HG03066 (cell line): Measurements from ENCODE around the gene DNAAF1.
"Not testable (repeated sequence)": the region's sequence is repeated elsewhere in the genome, so short reads cannot be mapped to it uniquely, and the experiment has no call there.

ENCODE experiments used
- ATAC-seq: cut with Tn5 transposase; IDR thresholded peaks from one replicate; pipeline ENCODE4 v1.9.1; 2021; ENCODE audit warnings: low read depth; ENCODE audit not compliant: unreplicated experiment

DNAAF1 gene

DNA sequence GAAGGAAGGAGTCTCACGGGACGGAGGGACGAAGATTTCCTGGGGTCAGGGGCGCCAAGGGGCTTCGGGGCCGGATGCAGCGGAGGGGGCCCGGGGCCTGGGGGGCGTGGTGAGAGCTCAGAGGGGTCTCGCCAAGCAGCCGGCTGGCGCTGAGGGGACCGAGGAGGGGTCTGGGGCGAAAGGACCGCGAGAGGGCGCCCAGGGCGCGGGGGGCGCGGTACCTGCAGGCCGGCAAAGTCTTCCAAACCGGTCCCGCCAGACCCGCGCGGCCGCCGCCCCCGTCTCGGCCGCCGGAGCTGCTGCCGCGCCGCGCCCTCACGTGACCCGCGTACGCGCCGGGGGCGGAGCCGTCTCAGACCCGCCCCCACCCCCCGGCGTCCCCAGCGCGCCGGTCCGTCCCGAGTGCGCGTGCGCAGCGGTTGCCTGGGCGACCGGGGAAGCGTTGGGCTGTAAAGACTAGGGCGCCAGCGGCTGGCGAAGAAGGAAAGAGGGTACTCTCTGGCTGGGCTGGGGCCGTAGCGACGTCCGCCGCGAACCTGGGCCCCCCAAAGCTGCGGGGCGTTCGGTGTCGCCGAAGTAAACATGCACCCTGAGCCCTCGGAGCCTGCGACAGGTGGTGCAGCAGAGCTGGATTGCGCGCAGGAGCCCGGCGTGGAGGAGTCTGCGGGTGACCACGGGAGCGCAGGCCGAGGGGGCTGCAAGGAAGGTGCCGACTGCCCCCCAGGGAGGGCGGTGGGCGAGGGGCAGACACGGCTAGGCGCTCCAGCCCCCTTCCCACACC is at the start of gene DNAAF1, which contains the start of gene HSDL1:
Gene DNAAF1 (plus strand): TSS at position 450 of the 781 bp plus-strand sequence. CDS start 133 bp downstream, at position 583.
Gene HSDL1 (minus strand): TSS at position 319 of the 781 bp plus-strand sequence. CDS start 13,856 bp downstream, outside the sequence.
- peak; percentile 93 for ATAC-seq

GRCh38 chr16:84095466-84095865 is 49.6 kb upstream of the DNAAF1 start:
- ATAC-seq = no peak

- no peak for ATAC-seq
Measured at GRCh38 chr16:84096447-84097005, 48.6 kb upstream of the DNAAF1 start.

GRCh38 chr16:84098939-84099338 is 46.2 kb upstream of the DNAAF1 start:
- no peak for ATAC-seq

DNA sequence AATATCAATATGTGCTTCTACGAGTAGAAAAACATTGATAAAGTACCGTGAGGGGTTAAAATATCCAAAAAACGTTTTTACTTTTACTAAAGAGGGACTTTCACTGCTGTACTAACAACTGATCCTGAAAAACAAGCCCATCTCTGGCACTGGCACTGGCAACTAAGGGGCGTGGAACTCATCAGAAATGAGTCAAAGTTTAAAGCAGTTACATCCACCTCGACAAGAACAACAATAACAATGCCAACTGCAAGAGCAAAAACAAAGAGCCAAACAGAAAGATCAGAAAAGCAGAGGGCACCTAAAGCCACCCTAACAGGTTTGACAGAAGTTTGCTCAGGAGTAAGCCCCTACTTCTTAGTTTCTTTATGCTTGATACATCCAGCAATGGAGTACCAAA is 41.4 kb upstream of the DNAAF1 start:
- ATAC-seq = no peak

DNA sequence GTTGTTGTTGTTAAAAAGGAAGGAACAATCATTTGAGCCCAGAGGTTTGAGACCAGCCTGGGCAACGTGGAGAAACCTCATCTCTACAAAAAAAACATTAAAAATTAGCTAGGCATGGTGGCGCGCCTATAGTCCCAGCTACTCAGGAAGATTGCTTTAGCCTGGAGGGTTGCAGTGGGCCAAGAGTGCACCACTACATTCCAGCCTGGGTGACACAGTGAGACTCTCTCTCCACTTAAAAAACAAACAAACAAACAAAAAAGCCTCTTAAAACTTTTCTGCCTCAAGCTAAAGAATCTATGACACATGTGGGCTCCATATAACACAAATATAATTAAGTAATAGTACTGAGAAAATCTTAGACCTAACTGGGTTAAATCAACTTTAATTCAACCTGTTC is 40.9 kb upstream of the DNAAF1 start:
- ATAC-seq = no peak

GRCh38 chr16:84105301-84105815 is 39.8 kb upstream of the DNAAF1 start:
- no peak for ATAC-seq

- no peak for ATAC-seq
Measured at GRCh38 chr16:84105948-84106740, 39.0 kb upstream of the DNAAF1 start.

GRCh38 chr16:84107921-84108320 is 37.2 kb upstream of the DNAAF1 start:
- ATAC-seq = no peak

- no peak for ATAC-seq
Measured at GRCh38 chr16:84109598-84110335, 35.3 kb upstream of the DNAAF1 start.

GRCh38 chr16:84110527-84110926 is 34.6 kb upstream of the DNAAF1 start:
- no peak for ATAC-seq

- ATAC-seq = peak; percentile 42
Measured at GRCh38 chr16:84111525-84111924, 33.6 kb upstream of the DNAAF1 start.

- ATAC-seq = not testable (repeated sequence)
Measured at GRCh38 chr16:84111949-84112348, 33.2 kb upstream of the DNAAF1 start.

DNA sequence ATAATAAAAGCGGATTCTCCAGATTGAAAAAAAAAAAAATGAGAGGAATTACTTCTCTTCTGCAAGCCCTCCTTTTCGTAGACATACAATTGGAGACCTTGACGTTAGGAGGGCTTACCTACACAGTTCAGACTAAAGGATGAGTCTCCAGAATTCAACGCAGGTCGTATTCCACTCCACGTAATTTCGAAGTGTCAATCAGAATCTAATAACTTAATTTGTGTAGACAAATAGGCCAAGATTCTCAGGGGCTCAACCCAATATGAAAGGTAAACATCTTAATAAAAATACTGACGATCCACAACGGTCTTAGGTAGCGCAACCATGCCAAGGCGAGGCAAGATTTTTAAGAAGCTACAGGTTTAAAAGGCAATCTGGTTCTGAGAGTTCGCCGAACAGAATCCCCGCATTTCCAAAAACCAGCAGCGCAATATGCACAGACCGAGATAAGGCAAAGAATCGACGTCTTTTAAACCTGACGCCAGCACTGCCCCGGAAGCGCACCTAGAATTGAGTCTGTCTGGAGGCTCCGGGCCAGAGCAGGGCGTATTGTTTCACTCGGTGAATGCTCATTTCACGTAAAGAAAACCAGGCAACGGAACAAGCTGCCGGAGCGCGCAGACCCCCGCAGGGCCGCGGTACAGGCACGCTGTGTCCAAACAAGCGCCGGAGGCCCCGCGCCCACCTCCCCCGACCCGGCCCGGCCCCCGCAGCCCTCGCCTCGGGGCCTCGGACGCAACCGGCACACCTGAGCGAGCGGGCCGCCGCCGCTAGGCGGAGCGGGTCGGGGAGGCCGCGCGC is 29.0 kb upstream of the DNAAF1 start:
- peak; percentile 32 for ATAC-seq

DNA sequence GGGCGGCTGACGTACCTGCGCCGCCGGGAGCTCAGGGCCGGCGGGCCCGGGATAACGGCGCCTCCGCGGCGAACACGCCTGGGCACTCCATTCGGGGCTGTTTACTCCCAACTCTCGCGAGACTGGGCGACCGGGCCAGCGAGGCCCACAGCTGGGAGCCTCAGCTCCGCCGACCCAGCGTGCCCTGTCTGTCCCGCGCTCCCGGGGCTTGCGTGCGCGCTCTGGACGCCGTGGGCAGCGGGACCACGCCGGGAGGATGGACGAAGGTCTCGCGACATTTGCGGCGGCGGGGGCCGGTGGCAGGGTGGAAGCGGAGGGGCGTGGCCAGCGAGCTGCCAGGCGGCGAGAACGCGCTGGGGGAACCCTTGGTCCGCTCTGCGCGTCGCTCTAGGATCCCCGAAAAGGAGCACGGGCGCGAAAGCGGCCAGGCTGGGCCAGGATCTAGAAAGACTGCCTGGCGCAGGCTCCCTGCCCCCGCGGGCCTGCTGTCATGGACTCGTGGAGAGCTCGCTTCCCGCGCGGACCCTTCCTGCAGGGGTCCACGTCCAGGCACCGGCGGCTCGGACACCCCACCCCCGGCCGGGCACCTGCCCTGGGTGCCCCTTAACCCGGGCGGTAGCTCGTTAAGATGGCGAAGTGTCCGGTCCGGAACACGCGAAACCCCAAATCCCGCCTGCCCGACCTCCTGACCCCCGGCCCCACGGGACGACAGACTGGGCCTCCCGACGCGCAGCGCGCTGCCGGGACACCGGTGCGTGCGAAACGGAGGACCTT is 28.2 kb upstream of the DNAAF1 start, which contains the start of gene MBTPS1:
Gene MBTPS1 (minus strand): TSS at position 223 of the 774 bp plus-strand sequence. CDS start 15,159 bp downstream, outside the sequence.
- peak; percentile 85 for ATAC-seq

DNA sequence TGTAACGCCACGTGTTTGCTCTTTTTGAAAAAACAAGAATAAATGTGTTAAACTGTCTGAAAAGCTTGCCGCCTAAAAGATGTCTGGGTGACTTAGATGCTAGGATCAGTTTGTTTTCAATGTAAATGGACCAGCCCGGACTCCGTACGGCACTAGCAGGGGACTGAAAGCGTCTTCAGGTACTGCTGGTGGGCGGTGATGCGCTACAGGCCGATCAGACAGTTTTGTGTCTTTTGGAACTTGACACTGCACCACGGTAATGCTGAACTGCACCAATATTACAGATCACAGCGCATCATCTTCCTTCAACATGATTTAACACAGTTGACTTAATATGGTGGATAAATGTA is 27.6 kb upstream of the DNAAF1 start:
- ATAC-seq = peak; percentile 1

DNA sequence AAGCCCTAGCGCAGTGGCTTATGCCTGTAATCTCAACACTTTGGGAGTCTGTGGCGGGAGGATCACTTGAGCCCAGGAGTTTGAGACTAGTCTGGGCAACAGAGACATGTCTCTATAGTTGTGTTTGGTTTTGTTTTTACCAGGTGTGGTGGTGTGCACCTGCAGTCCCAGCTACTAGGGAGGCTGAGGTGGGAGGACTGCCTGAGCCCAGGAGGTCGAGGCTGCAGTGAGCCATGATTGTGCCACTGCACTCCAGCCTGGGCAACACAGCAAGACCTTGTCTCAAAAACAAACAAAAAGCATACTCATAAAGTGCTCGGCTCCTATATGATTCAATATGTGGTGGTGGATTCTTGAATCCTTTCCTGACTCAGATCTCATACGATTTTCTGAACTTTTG is 26.8 kb upstream of the DNAAF1 start:
- not testable (repeated sequence) for ATAC-seq

GRCh38 chr16:84119368-84119767 is 25.7 kb upstream of the DNAAF1 start:
- no peak for ATAC-seq

GRCh38 chr16:84120023-84120422 is 25.1 kb upstream of the DNAAF1 start:
- ATAC-seq = no peak
